MCF 10A (cell line): Measurements from ENCODE around the gene SPAG7. TPM values are rescaled to one million over a fixed set of nuclear protein-coding genes. Genes with fewer than 3 reads are reported as not detected.

Experiments used
- BruUV-seq: library from RNA; stranded (reverse); fragments of 400-500 nt; replicated peaks from 2 replicates; lab custom pipeline; 2021; lab: Mats Ljungman, UMichigan
- CTCF ChIA-PET: fragments of 300-600 bp; sonication (Branson Sonifier 250); formaldehyde crosslinking; extraction: SDS; loops from one replicate; lab custom pipeline; 2021; ENCODE audit warnings: antibody characterized with exemption, inconsistent platforms; lab: Yijun Ruan, JAX
- POLR2A ChIA-PET: fragments of 300-600, 350-650 bp; sonication (Branson Sonifier 250); formaldehyde crosslinking; extraction: SDS; loops from one replicate; lab custom pipeline; 2020; ENCODE audit warnings: antibody characterized with exemption, inconsistent platforms; lab: Yijun Ruan, JAX
- DNase-seq: peaks from one replicate; pipeline ENCODE4 v3.0.0-alpha.2; 2018; ENCODE audit not compliant: unreplicated experiment
- H3K27ac Mint-ChIP-seq: one replicate; pipeline ENCODE4 v1.8.0; 2022; ENCODE audit warnings: mild to moderate bottlenecking, low read depth, mixed read lengths; ENCODE audit not compliant: unreplicated experiment
- H3K27me3 Mint-ChIP-seq: one replicate; pipeline ENCODE4 v1.8.0; 2022; ENCODE audit warnings: mixed read lengths; ENCODE audit not compliant: insufficient read depth, unreplicated experiment
- H3K36me3 Mint-ChIP-seq: one replicate; pipeline ENCODE4 v1.8.0; 2022; ENCODE audit warnings: mild to moderate bottlenecking, moderate library complexity, mixed read lengths; ENCODE audit not compliant: insufficient read depth, unreplicated experiment
- H3K4me1 Mint-ChIP-seq: one replicate; pipeline ENCODE4 v1.8.0; 2022; ENCODE audit warnings: mixed read lengths; ENCODE audit not compliant: insufficient read depth, unreplicated experiment
- H3K4me3 Mint-ChIP-seq: one replicate; pipeline ENCODE4 v1.8.0; 2022; ENCODE audit warnings: mild to moderate bottlenecking, moderate library complexity, mixed read lengths; ENCODE audit not compliant: unreplicated experiment
- H3K9me3 Mint-ChIP-seq: one replicate; pipeline ENCODE4 v1.8.0; 2022; ENCODE audit warnings: mixed read lengths; ENCODE audit not compliant: unreplicated experiment
- CTCF ChIP-seq: fragments of 200-600 bp; IDR thresholded peaks from one replicate; pipeline ENCODE4 v1.8.0; 2022; ENCODE audit warnings: antibody characterized with exemption, mild to moderate bottlenecking; ENCODE audit not compliant: unreplicated experiment
- intact Hi-C: fragments of 100-400 bp; cut with micrococcal nuclease; formaldehyde crosslinking; loops from 2 replicates; pipeline ENCODE4 v1.14.1; 2022
- total RNA-seq: library from RNA; stranded (reverse); gene quantifications from 2 replicates; pipeline ENCODE4 v1.2.3, GENCODE V29; 2022

Gene SPAG7
- total RNA-seq, 1 experiment from 2014 or later = 112 TPM

- Mint-ChIP-seq H3K4me1 (no peaks in the 10 kb centered on the region), H3K36me3 (peaks cover 29% of the 10 kb centered on the region), H3K27ac (no peak overlapping the region), H3K27me3 (no peaks in the 10 kb centered on the region), H3K9me3 (no peaks in the 10 kb centered on the region), H3K4me3 (no peak overlapping the region)
- BruUV-seq = no TSS peak
- intact Hi-C loops = no loop called here
- no peak for TF ChIP-seq CTCF
- POLR2A ChIA-PET = no interaction called here
- CTCF ChIA-PET = no interaction called here
- DNase-seq = no peak
These were observed 7.2 kb downstream of the SPAG7 start for GRCh38 chr17:4960279-4960922.

DNA sequence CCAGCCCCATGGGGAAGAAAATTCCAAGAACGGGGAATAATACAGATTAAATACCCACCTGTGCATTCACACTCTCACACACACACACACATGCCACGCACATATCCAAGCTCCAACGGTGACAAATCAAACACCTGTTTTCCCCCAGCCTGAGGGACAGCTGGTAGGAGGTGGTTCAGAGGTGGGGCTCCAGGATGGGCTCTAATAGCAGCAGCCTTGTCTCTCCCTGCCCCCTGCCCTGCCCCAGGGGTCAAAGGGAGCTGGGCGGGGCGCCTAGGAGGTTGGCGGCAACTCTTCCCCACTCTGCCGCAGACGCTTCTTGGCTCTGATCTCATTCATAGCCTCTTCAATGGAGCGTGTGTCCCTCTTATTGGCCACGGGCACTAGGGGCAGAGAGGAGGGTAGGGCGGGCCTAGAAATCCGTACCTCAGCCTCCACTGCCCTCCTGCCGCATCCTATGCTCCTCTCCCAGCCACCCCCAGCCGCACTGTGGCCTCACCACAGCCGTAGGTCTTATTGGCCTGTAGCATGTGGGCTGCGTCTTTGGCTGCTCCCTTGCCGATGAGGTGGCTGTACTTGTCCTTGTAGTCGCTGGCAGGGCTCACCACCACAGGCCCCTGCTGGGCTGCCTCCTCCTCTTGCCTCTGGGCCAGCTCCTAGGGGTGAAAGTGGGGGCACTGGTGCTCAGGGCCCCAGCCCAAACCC, 8.2 kb downstream of the SPAG7 start:
- TSS peak; percentile 83 for BruUV-seq
- CTCF ChIA-PET = no interaction called here
- intact Hi-C loops = no loop called here
- Mint-ChIP-seq H3K27ac (peak overlapping the region; percentile 51), H3K27me3 (no peaks in the 10 kb centered on the region), H3K4me3 (no peak overlapping the region), H3K9me3 (no peaks in the 10 kb centered on the region), H3K36me3 (peaks cover 29% of the 10 kb centered on the region), H3K4me1 (no peaks in the 10 kb centered on the region)
- no peak for DNase-seq
- TF ChIP-seq CTCF = no peak
- POLR2A ChIA-PET = interaction anchor here (0.9 to 21.5 kb wide), 3 partner anchors 8 to 11 kb away, joined by 3 to 639 read pairs (median 4); partner anchors contain the start of genes PFN1 and SPAG7

DNA sequence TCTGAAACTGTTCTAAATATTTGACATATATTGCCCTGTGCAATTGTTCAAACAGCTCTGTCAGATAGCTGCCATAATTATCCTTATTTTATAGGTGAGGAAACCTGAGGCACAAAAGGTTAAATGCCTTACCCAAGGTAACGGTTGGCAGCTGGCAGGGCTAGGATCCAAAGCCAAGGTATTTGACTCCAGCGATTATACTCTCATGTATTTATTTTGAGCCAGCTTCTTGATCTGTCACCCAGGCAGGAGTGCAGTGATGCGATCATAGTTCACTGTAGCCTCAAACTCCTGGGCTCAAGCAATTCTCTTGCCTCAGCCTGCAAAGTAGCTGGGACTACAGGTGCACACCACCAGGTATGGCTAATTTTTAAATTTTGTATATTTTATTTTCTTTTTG, 9.5 kb downstream of the SPAG7 start:
- no peak for DNase-seq
- intact Hi-C loops = no loop called here
- no TSS peak for BruUV-seq
- Mint-ChIP-seq H3K4me3 (no peak overlapping the region), H3K4me1 (no peaks in the 10 kb centered on the region), H3K9me3 (no peaks in the 10 kb centered on the region), H3K36me3 (peaks cover 24% of the 10 kb centered on the region), H3K27ac (peak overlapping the region; percentile 51), H3K27me3 (no peaks in the 10 kb centered on the region)
- POLR2A ChIA-PET = interaction anchor here (0.6 to 21.5 kb wide), 2 partner anchors 9 to 38 kb away, joined by 3 to 639 read pairs; partner anchors contain the start of gene SPAG7
- TF ChIP-seq CTCF = no peak
- CTCF ChIA-PET = no interaction called here

DNA sequence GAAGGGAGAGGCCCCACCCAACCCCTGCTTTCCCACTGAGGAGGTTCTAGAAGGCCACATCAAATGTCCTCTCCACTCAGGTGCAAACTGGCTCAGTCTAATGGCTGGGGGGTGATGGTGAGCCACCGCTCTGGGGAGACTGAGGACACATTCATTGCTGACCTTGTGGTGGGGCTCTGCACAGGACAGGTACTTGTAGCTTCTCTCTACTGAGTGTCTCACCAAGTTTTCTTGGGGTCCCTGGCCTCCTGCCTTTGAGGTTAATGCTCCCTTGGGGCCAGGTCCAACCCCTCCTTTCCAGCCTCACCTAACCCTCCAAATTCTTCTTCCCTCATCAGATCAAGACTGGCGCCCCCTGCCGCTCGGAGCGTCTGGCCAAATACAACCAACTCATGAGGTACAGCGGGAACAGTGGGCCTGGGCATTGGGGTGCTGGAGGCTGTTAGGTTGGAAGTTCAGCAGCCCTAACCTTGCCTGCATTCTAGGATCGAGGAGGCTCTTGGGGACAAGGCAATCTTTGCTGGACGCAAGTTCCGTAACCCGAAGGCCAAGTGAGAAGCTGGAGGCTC, 11.0 kb downstream of the SPAG7 start:
- DNase-seq = no peak
- Mint-ChIP-seq H3K36me3 (peaks cover 24% of the 10 kb centered on the region), H3K27ac (no peak overlapping the region), H3K4me3 (no peak overlapping the region), H3K27me3 (no peaks in the 10 kb centered on the region), H3K4me1 (no peaks in the 10 kb centered on the region), H3K9me3 (no peaks in the 10 kb centered on the region)
- intact Hi-C loops = no loop called here
- POLR2A ChIA-PET = interaction anchor here (0.7 to 21.5 kb wide), 4 partner anchors 8 to 46 kb away, joined by 3 to 639 read pairs (median 4); partner anchors contain the start of genes PFN1 and SPAG7
- CTCF ChIA-PET = no interaction called here
- TF ChIP-seq CTCF = no peak
- no TSS peak for BruUV-seq
